Right lobe of liver (tissue), 4 donors: ENCODE results near the gene BNIP3.

Experiments used
- POLR2A ChIP-seq: fragments of 450-650 bp; IDR thresholded peaks from one replicate; pipeline ENCODE4 v1.6.1; 2017; ENCODE audit warnings: antibody characterized with exemption, mild to moderate bottlenecking
- TF ChIP-seq, protein P1 (sequence below), 4 donors: fragments of 200-600 bp in 3 of 4; fragments of 450-650 bp in 1 of 4; IDR thresholded peaks; one replicate each; pipeline versions ENCODE4 v1.5.1 to v1.8.0; 2016 to 2022; ENCODE audit warnings: antibody characterized with exemption in 4 of 4, mild to moderate bottlenecking in 2 of 4
- donor health status: DM: no; HTN: no; CAD: no.
- donor health status: DM: no; HTN: no; CAD: no.
- donor health status: DM: no; HTN: yes; CAD: no.

- TF ChIP-seq POLR2A = no peak
- TF ChIP-seq, protein P1, sequence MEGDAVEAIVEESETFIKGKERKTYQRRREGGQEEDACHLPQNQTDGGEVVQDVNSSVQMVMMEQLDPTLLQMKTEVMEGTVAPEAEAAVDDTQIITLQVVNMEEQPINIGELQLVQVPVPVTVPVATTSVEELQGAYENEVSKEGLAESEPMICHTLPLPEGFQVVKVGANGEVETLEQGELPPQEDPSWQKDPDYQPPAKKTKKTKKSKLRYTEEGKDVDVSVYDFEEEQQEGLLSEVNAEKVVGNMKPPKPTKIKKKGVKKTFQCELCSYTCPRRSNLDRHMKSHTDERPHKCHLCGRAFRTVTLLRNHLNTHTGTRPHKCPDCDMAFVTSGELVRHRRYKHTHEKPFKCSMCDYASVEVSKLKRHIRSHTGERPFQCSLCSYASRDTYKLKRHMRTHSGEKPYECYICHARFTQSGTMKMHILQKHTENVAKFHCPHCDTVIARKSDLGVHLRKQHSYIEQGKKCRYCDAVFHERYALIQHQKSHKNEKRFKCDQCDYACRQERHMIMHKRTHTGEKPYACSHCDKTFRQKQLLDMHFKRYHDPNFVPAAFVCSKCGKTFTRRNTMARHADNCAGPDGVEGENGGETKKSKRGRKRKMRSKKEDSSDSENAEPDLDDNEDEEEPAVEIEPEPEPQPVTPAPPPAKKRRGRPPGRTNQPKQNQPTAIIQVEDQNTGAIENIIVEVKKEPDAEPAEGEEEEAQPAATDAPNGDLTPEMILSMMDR (IDR thresholded peaks at IDR 0.05) = no peak
Measured at GRCh38 chr10:131946880-131947279, 34.8 kb downstream of the BNIP3 start.
